ENCODE results near the gene RHOV. TPM values are rescaled to one million over a fixed set of nuclear protein-coding genes. Genes with fewer than 3 reads are reported as not detected.

Gene RHOV
- total and polyA plus RNA-seq, 12 donors: 0.11 to 0.34 (median 0.15) TPM; not detected in 8

- H3K27me3 ChIP-seq: no peaks in the 10 kb centered on the region
- H3K4me1 ChIP-seq (replicated peaks in 1 of 2): peaks cover 0 to 18% of the 10 kb centered on the region in 2 donors
- H3K4me3 ChIP-seq: peak overlapping the region; percentile 35 to 69 (median 50)
- TF ChIP-seq, protein P1, sequence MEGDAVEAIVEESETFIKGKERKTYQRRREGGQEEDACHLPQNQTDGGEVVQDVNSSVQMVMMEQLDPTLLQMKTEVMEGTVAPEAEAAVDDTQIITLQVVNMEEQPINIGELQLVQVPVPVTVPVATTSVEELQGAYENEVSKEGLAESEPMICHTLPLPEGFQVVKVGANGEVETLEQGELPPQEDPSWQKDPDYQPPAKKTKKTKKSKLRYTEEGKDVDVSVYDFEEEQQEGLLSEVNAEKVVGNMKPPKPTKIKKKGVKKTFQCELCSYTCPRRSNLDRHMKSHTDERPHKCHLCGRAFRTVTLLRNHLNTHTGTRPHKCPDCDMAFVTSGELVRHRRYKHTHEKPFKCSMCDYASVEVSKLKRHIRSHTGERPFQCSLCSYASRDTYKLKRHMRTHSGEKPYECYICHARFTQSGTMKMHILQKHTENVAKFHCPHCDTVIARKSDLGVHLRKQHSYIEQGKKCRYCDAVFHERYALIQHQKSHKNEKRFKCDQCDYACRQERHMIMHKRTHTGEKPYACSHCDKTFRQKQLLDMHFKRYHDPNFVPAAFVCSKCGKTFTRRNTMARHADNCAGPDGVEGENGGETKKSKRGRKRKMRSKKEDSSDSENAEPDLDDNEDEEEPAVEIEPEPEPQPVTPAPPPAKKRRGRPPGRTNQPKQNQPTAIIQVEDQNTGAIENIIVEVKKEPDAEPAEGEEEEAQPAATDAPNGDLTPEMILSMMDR (IDR thresholded peaks at IDR 0.05): peak; percentile 24 to 78 (median 67)
- TF ChIP-seq POLR2A (IDR thresholded peaks at IDR 0.05): no peak
- 1 to 6% (median 2%) methylated on average over 14 to 33 of the region's 33 CpGs for WGBS, 4 donors
- peak overlapping the region; percentile 81 to 96 (median 88) for H3K27ac ChIP-seq
- H3K9me3 ChIP-seq (replicated peaks in 1 of 3): no peaks in the 10 kb centered on the region
- DNase-seq: peak; percentile 61 to 81 (median 74)
- intact Hi-C loops (cut with DNase I): loop anchor here (5.0 to 10.0 kb wide), 3 partner anchors 38 to 200 kb away; partner anchors contain the start of gene RAD51 (in 1 of the 2)
- H3K36me3 ChIP-seq (replicated peaks in 1 of 2): peaks cover 0 to 37% of the 10 kb centered on the region in 2 donors
Measured at GRCh38 chr15:40894681-40895448, 20.8 kb upstream of the RHOV start.

DNA sequence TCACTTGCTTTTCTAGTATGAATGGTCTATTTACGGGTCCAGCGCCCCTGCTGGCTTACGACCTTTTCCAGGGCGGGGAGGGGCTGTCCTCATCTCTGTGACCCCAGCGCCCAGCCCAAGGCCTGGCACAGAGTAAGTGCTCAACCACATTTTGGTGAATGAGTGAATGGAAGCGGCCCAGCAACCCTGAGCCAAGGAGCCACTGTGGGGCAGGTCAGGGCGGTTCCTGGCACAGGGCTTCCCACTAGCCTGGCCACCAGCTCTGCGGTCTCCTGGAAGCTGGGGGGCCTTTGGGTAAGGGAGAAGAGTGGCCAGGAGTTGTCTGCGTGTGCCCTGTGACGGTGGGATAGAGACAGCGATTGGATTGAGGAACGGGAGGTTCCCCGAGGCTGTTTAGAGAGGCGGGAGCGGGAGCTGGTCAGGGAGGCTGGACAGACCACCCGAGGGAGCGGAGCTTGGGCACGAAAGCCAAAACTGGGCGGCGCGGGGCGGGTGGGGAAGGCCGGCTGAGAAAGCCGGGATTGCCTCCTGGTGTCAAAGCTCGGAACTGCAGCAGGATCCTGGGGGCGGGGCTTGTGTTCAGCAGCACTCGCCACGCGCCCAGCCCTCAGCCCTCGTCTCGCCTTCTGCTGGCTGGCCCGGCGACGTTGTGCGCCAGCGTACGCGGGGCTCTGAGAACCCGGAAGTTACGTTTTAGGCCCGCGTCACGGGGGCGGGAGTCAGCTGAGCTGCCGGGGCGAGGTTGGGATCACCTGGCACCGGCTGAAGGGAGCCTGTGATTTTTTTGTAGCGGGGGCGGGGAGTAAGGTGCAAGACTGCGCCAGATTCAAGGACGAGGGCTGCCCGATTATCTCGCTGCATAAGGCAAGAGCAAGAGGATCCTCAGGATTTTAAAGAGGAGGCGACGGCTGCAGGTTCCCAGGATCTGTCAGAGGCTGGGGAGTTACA, 20.0 kb upstream of the RHOV start, which contains the start of gene VPS18:
Gene VPS18, plus strand, starts transcription at position 718 of the 948 bp plus-strand sequence. CDS start 319 bp downstream, outside the sequence.
- intact Hi-C loops (cut with DNase I): loop anchor here (2.0 to 10.0 kb wide), 4 partner anchors 35 to 199 kb away; partner anchors contain the start of gene RAD51 (in 1 of the 2)
- DNase-seq: peak; percentile 98 to 99 (median 99)
- Histone ChIP-seq H3K9me3 (replicated peaks in 1 of 3) (no peaks in the 10 kb centered on the region), H3K27ac (peak within 1 kb of the TSS; percentile 81 to 96 (median 88)), H3K4me1 (replicated peaks in 1 of 2) (peaks cover 0 to 18% of the 10 kb centered on the region in 2 donors), H3K36me3 (replicated peaks in 1 of 2) (peaks cover 0 to 28% of the 10 kb centered on the region in 2 donors), H3K4me3 (peak within 1 kb of the TSS; percentile 35 to 69 (median 50)), H3K27me3 (no peaks in the 10 kb centered on the region)
- 2 to 4% (median 3%) methylated on average over 36 to 55 of the region's 55 CpGs for WGBS, 4 donors
- peak; percentile 54 to 87 for TF ChIP-seq POLR2A (IDR thresholded peaks at IDR 0.05)
- TF ChIP-seq, protein P1 (IDR thresholded peaks at IDR 0.05): peak; percentile 93 to 99 (median 97)

- 76 to 84% (median 82%) methylated on average over 22 of the region's 22 CpGs for WGBS, 4 donors
- TF ChIP-seq, protein P1 (IDR thresholded peaks at IDR 0.05): no peak
- no peak for TF ChIP-seq POLR2A (IDR thresholded peaks at IDR 0.05)
Measured at GRCh38 chr15:40893019-40893670, 19.1 kb upstream of the RHOV start.

More at GRCh38 chr15:40893019-40893670, 19.1 kb upstream of the RHOV start:
- Histone ChIP-seq H3K27me3 (no peaks in the 10 kb centered on the region), H3K27ac (no peak overlapping the region), H3K36me3 (replicated peaks in 1 of 2) (peaks cover 0 to 21% of the 10 kb centered on the region in 2 donors), H3K9me3 (replicated peaks in 1 of 3) (no peaks in the 10 kb centered on the region), H3K4me1 (replicated peaks in 1 of 2) (peaks cover 0 to 18% of the 10 kb centered on the region in 2 donors), H3K4me3 (no peak overlapping the region)
- peak in 1 of 7 donors; percentile 32 for DNase-seq
- intact Hi-C loops (cut with DNase I): loop anchor here (2.0 to 10.0 kb wide), 4 partner anchors 34 to 198 kb away; partner anchors contain the start of gene RAD51 (in 1 of the 2)
